Endothelial cell of umbilical vein (primary cell): Measurements from ENCODE around the gene SELENOO. TPM values are rescaled to one million over a fixed set of nuclear protein-coding genes. Genes with fewer than 3 reads are reported as not detected.

ENCODE experiments used
- BruUV-seq: library from RNA; stranded (reverse); fragments of 400-500 nt; replicated peaks from 2 replicates; lab custom pipeline; 2021; lab: Mats Ljungman, UMichigan
- CTCF ChIA-PET: fragments of 300-600, 350-600 bp; sonication (Branson Sonifier 250); formaldehyde crosslinking; loops from one replicate; lab custom pipeline; 2021; ENCODE audit warnings: antibody characterized with exemption, inconsistent platforms; lab: Charles Lee
- POLR2A ChIA-PET: fragments of 300-600, 350-600 bp; sonication (Branson Sonifier 250); formaldehyde crosslinking; loops from one replicate; lab custom pipeline; 2021; ENCODE audit warnings: antibody characterized with exemption, inconsistent platforms; lab: Charles Lee
- DNase-seq: peaks from one replicate; pipeline ENCODE4 v3.0.0-alpha.2; 2011; ENCODE audit warnings: low read depth, low spot score
- FAIRE-seq: peaks from 2 replicates; lab custom pipeline; 2011; peaks lifted over from hg19 to GRCh38; lab: Jason Lieb, UNC
- H2AFZ ChIP-seq: 2 replicates; pipeline ENCODE4 v1.6.0; 2012; ENCODE audit warnings: low read depth, low read length, control low read depth, inconsistent platforms
- H3K27ac ChIP-seq: 2 replicates; pipeline ENCODE4 v1.5.1; 2011; ENCODE audit warnings: low read depth, mild to moderate bottlenecking, control low read depth, low read length, moderate library complexity; ENCODE audit not compliant: insufficient read depth
- H3K27me3 ChIP-seq, 2 experiments: 2 replicates each; pipeline versions ENCODE4 v1.6.0 to v1.6.1; 2011; ENCODE audit warnings: low read length in 2 of 2, mixed read lengths in 1 of 2; ENCODE audit not compliant: control insufficient read depth in 2 of 2, insufficient read depth in 2 of 2
- H3K36me3 ChIP-seq, 2 experiments: 2 replicates in 1 of 2; 3 replicates in 1 of 2; pipeline ENCODE4 v1.5.1; 2011; ENCODE audit warnings: low read length in 2 of 2, mild to moderate bottlenecking in 1 of 2, moderate library complexity in 1 of 2; ENCODE audit not compliant: control insufficient read depth in 2 of 2, insufficient read depth in 2 of 2; ENCODE audit errors: extremely low read depth in 1 of 2
- H3K4me1 ChIP-seq: 3 replicates; pipeline ENCODE4 v1.5.1; 2011; ENCODE audit warnings: mild to moderate bottlenecking, low read length; ENCODE audit not compliant: control insufficient read depth, insufficient read depth; ENCODE audit errors: extremely low read depth
- H3K4me2 ChIP-seq: 2 replicates; pipeline ENCODE4 v1.6.1; 2011; ENCODE audit warnings: low read length, control low read depth, mixed read lengths; ENCODE audit not compliant: insufficient read depth
- H3K4me3 ChIP-seq, 3 experiments: fragments of 200-600 bp in 1 of 3; sonication (generic), shearing (Covaris generic) in 1 of 3; replicated peaks in 1 of 3; 2 replicates each; pipeline ENCODE4 v1.5.1; 2011 to 2016; ENCODE audit warnings: control low read depth in 3 of 3, low read length in 3 of 3, mild to moderate bottlenecking in 2 of 3, inconsistent platforms in 1 of 3, low read depth in 1 of 3, moderate library complexity in 1 of 3; ENCODE audit not compliant: insufficient read depth in 1 of 3
- H3K79me2 ChIP-seq: 2 replicates; pipeline ENCODE4 v1.6.0; 2012; ENCODE audit warnings: low read length, inconsistent platforms; ENCODE audit not compliant: control insufficient read depth, insufficient read depth
- H3K9ac ChIP-seq: replicated peaks from 2 replicates; pipeline ENCODE3; 2011; ENCODE audit warnings: low read length, control low read depth; ENCODE audit not compliant: insufficient read depth; ENCODE audit errors: extremely low read depth
- H3K9me1 ChIP-seq: replicated peaks from 3 replicates; pipeline ENCODE4 v1.6.0; 2011; ENCODE audit warnings: mild to moderate bottlenecking, low read length; ENCODE audit not compliant: control insufficient read depth, insufficient read depth; ENCODE audit errors: extremely low read depth
- H3K9me3 ChIP-seq: replicated peaks from 2 replicates; pipeline ENCODE4 v1.5.1; 2012; ENCODE audit warnings: low read length, inconsistent platforms; ENCODE audit not compliant: control insufficient read depth, insufficient read depth
- H4K20me1 ChIP-seq: replicated peaks from 2 replicates; pipeline ENCODE3; 2011; ENCODE audit warnings: mild to moderate bottlenecking, low read length; ENCODE audit not compliant: control insufficient read depth, insufficient read depth; ENCODE audit errors: extremely low read depth
- EZH2 ChIP-seq: IDR thresholded peaks from 2 replicates; pipeline ENCODE4 v1.6.1; 2012; ENCODE audit warnings: borderline replicate concordance, low read depth, mild to moderate bottlenecking, moderate library complexity, low read length, inconsistent platforms; ENCODE audit not compliant: severe bottlenecking
- FOS ChIP-seq: IDR thresholded peaks from 2 replicates; pipeline ENCODE4 v1.6.1; 2011; ENCODE audit warnings: mild to moderate bottlenecking, low read length, moderate library complexity, borderline replicate concordance; ENCODE audit not compliant: insufficient read depth
- GATA2 ChIP-seq: IDR thresholded peaks from 2 replicates; pipeline ENCODE4 v1.7.0; 2011; ENCODE audit warnings: low read depth, mild to moderate bottlenecking, moderate library complexity, mixed read lengths, low read length; ENCODE audit not compliant: insufficient read length, insufficient read depth
- JUN ChIP-seq: IDR thresholded peaks from 2 replicates; pipeline ENCODE4 v1.6.1; 2011; ENCODE audit warnings: borderline replicate concordance, low read depth; ENCODE audit not compliant: insufficient read length, insufficient read depth
- MYC ChIP-seq: IDR thresholded peaks from one replicate; pipeline ENCODE4 v1.6.1; 2011; ENCODE audit warnings: mild to moderate bottlenecking, low read depth, low read length
- POLR2A ChIP-seq: IDR thresholded peaks from 2 replicates; pipeline ENCODE4 v1.6.1; 2012; ENCODE audit warnings: low read depth, mild to moderate bottlenecking, control low read depth, low read length
- POLR2AphosphoS5 ChIP-seq: IDR thresholded peaks from 2 replicates; pipeline ENCODE4 v1.6.1; 2012; ENCODE audit warnings: low read depth, mild to moderate bottlenecking, control low read depth, low read length, moderate library complexity; ENCODE audit not compliant: insufficient read depth
- dilution Hi-C: fragments of 300-500 bp; cut with MboI; formaldehyde crosslinking; loops from one replicate; pipeline ENCODE4 v1.15.0; 2019; ENCODE audit warnings: low sequenced_read_pairs; ENCODE audit not compliant: extremely low pct_ligation_motif_present
- intact Hi-C: fragments of 100-400 bp; cut with micrococcal nuclease; formaldehyde crosslinking; loops from one replicate; pipeline ENCODE4 v1.10.0; 2022
- polyA plus RNA-seq, 4 experiments: library from polyadenylated mRNA; depleted of rRNA in 3 of 4; stranded (reverse) in 3 of 4; unstranded in 1 of 4; fragments of >200 nt; gene quantifications; 2 replicates each; pipeline versions ENCODE4 v1.2.1 to v1.2.3, GENCODE V29; 2011 to 2012; ENCODE audit warnings: missing spikeins in 1 of 4
- total RNA-seq: library from RNA; stranded (reverse); gene quantifications from 2 replicates; pipeline ENCODE4 v1.2.3, GENCODE V29; 2021
- TF ChIP-seq, protein P1 (sequence below): IDR thresholded peaks from 2 replicates; pipeline ENCODE4 v1.6.1; 2011; ENCODE audit not compliant: insufficient read depth, insufficient read length
- TF ChIP-seq, protein P2 (sequence below), 2 donors: IDR thresholded peaks; 1 replicate in 1 of 2; 2 replicates in 1 of 2; pipeline ENCODE4 v1.5.1; 2011; ENCODE audit warnings: low read length in 2 of 2, mild to moderate bottlenecking in 2 of 2, moderate library complexity in 2 of 2, control low read depth in 1 of 2, inconsistent platforms in 1 of 2, low read depth in 1 of 2; ENCODE audit not compliant: insufficient read depth in 1 of 2; ENCODE audit errors: extremely low read depth in 1 of 2

Gene SELENOO
- total and polyA plus RNA-seq, 2 donors (not counting 3 experiments of a cell fraction or from before 2014, with no cell fraction given): 24.1 to 37.5 TPM

DNA sequence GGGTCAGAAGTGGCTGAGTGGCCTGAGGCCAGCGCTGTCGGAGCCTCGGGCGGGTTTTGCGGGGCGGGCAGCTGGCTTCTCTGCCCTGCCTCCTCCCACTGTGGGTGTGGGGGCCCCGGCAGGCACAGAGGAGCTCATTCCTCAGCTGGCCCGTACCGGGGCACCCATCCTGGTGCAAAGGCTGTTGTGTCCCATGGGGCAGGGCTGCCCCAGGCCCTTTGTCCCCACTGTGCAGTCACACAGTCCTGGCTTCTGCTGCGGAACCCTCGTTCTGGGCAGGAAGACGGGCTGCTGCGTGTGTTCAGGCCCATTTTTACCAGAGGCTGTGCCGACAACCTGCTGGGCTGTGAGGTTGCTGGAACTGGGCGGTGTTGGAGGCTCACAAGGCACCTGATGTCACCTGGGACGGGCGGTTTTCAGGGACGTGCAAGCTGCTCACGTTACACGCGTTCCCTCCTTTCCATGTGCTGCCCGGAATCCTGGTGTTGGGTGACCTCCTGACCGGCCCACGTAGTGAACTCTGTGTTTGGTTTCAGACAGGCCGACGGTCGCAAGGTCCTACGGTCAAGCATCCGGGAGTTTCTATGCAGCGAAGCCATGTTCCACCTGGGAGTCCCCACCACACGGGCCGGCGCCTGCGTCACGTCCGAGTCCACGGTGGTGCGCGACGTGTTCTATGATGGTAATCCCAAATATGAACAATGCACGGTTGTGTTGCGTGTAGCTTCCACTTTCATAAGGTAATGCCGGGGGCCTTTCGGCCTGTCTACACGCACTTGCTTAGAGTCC lies 5.2 kb downstream of the SELENOO start:
- Histone ChIP-seq H3K4me3 (no peak overlapping the region), H3K9me1 (no peaks in the 10 kb centered on the region), H3K79me2 (peaks cover 23% of the 10 kb centered on the region), H3K27ac (no peak overlapping the region), H3K36me3 (peaks cover 2 to 10% of the 10 kb centered on the region in 2 experiments), H3K27me3 (no peaks in the 10 kb centered on the region), H3K4me1 (peaks cover 23% of the 10 kb centered on the region), H3K4me2 (no peak overlapping the region), H3K9ac (no peak overlapping the region), H4K20me1 (no peaks in the 10 kb centered on the region), H2AFZ (no peak overlapping the region), H3K9me3 (no peaks in the 10 kb centered on the region)
- no TSS peak for BruUV-seq
- intact Hi-C loops (loop anchor here (10.0 kb wide), 1 partner anchor 231 kb away; no protein-coding TSS in a partner anchor), dilution Hi-C loops (no loop called here)
- DNase-seq: no peak
- ChIA-PET CTCF (interaction anchor here (0.7 to 1.8 kb wide), 8 partner anchors 9 to 238 kb away, joined by 3 to 5 read pairs (median 3); no protein-coding TSS in a partner anchor), POLR2A (no interaction called here)
- FAIRE-seq: no peak
- TF ChIP-seq EZH2: no peak
- no peak for TF ChIP-seq MYC
- no peak for TF ChIP-seq POLR2AphosphoS5
- TF ChIP-seq, protein P1, sequence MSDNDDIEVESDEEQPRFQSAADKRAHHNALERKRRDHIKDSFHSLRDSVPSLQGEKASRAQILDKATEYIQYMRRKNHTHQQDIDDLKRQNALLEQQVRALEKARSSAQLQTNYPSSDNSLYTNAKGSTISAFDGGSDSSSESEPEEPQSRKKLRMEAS: no peak
- TF ChIP-seq, protein P2, sequence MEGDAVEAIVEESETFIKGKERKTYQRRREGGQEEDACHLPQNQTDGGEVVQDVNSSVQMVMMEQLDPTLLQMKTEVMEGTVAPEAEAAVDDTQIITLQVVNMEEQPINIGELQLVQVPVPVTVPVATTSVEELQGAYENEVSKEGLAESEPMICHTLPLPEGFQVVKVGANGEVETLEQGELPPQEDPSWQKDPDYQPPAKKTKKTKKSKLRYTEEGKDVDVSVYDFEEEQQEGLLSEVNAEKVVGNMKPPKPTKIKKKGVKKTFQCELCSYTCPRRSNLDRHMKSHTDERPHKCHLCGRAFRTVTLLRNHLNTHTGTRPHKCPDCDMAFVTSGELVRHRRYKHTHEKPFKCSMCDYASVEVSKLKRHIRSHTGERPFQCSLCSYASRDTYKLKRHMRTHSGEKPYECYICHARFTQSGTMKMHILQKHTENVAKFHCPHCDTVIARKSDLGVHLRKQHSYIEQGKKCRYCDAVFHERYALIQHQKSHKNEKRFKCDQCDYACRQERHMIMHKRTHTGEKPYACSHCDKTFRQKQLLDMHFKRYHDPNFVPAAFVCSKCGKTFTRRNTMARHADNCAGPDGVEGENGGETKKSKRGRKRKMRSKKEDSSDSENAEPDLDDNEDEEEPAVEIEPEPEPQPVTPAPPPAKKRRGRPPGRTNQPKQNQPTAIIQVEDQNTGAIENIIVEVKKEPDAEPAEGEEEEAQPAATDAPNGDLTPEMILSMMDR (IDR thresholded peaks at IDR 0.05; ENCODE audit: extremely low read depth in 1 of 2, insufficient read depth in 1 of 2, low read depth in 1 of 2, low read length in 2 of 2): no peak
- no peak for TF ChIP-seq POLR2A
- no peak for TF ChIP-seq GATA2
- TF ChIP-seq FOS: no peak
- no peak for TF ChIP-seq JUN
